MG63 (cell line): ENCODE measurements around the gene RAI1. TPM values are rescaled to one million over a fixed set of nuclear protein-coding genes. Genes with fewer than 3 reads are reported as not detected.

Source experiments
- DNase-seq: peaks from one replicate; pipeline ENCODE4 v3.0.0-alpha.2; 2020
- H3K27me3 ChIP-seq: fragments of 250-450 bp; sonication (Bioruptor Pico); 2 replicates; pipeline ENCODE4 v1.5.1; 2020; ENCODE audit warnings: mild to moderate bottlenecking, moderate library complexity
- H3K36me3 ChIP-seq: fragments of 250-450 bp; sonication (Bioruptor Pico); 2 replicates; pipeline ENCODE4 v1.5.1; 2020; ENCODE audit warnings: mild to moderate bottlenecking, moderate library complexity
- H3K4me3 ChIP-seq: fragments of 250-450 bp; sonication (Bioruptor Pico); 2 replicates; pipeline ENCODE4 v1.5.1; 2020; ENCODE audit warnings: mild to moderate bottlenecking, moderate library complexity
- H3K9me3 ChIP-seq: fragments of 250-450 bp; sonication (Bioruptor Pico); 2 replicates; pipeline ENCODE4 v1.5.1; 2020; ENCODE audit warnings: mild to moderate bottlenecking, moderate library complexity
- total RNA-seq: library from RNA; depleted of rRNA; stranded (reverse); fragments of >200 nt; shearing (Covaris generic); gene quantifications from 2 replicates; pipeline ENCODE4 v1.2.3, GENCODE V29; 2014; ENCODE audit warnings: low replicate concordance

The RAI1 gene
- total RNA-seq, 1 experiment from 2014 or later, result 7.1 TPM

- Histone ChIP-seq H3K27me3 (no peaks in the 10 kb centered on the region), H3K4me3 (no peak overlapping the region), H3K36me3 (peaks cover 7% of the 10 kb centered on the region; the same call in 1 of the 2 replicates), H3K9me3 (no peaks in the 10 kb centered on the region)
- no peak for DNase-seq
Observed at GRCh38 chr17:17726458-17727060, 45.3 kb downstream of the RAI1 start.

- Histone ChIP-seq H3K9me3 (no peaks in the 10 kb centered on the region), H3K36me3 (peaks cover 7% of the 10 kb centered on the region; the same call in 1 of the 2 replicates), H3K27me3 (no peaks in the 10 kb centered on the region), H3K4me3 (no peak overlapping the region)
- DNase-seq, result no peak
Observed at GRCh38 chr17:17727111-17727659, 45.9 kb downstream of the RAI1 start.

- no peaks in the 10 kb centered on the region for H3K9me3 ChIP-seq
- H3K36me3 ChIP-seq, result peaks cover 7% of the 10 kb centered on the region; the same call in 1 of the 2 replicates
- no peak for DNase-seq
- H3K4me3 ChIP-seq, result no peak overlapping the region
- no peaks in the 10 kb centered on the region for H3K27me3 ChIP-seq
Observed at GRCh38 chr17:17728146-17728545, 46.9 kb downstream of the RAI1 start.

- DNase-seq, result no peak
- H3K9me3 ChIP-seq, result no peaks in the 10 kb centered on the region
- H3K27me3 ChIP-seq, result no peaks in the 10 kb centered on the region
- H3K4me3 ChIP-seq, result no peak overlapping the region
- peaks cover 7% of the 10 kb centered on the region; the same call in 1 of the 2 replicates for H3K36me3 ChIP-seq
Observed at GRCh38 chr17:17728550-17729251, 47.4 kb downstream of the RAI1 start.

- no peaks in the 10 kb centered on the region for H3K27me3 ChIP-seq
- H3K36me3 ChIP-seq, result peaks cover 7% of the 10 kb centered on the region; the same call in 1 of the 2 replicates
- H3K9me3 ChIP-seq, result no peaks in the 10 kb centered on the region
- no peak overlapping the region for H3K4me3 ChIP-seq
- DNase-seq, result no peak
Observed at GRCh38 chr17:17729620-17730249, 48.5 kb downstream of the RAI1 start.

DNA sequence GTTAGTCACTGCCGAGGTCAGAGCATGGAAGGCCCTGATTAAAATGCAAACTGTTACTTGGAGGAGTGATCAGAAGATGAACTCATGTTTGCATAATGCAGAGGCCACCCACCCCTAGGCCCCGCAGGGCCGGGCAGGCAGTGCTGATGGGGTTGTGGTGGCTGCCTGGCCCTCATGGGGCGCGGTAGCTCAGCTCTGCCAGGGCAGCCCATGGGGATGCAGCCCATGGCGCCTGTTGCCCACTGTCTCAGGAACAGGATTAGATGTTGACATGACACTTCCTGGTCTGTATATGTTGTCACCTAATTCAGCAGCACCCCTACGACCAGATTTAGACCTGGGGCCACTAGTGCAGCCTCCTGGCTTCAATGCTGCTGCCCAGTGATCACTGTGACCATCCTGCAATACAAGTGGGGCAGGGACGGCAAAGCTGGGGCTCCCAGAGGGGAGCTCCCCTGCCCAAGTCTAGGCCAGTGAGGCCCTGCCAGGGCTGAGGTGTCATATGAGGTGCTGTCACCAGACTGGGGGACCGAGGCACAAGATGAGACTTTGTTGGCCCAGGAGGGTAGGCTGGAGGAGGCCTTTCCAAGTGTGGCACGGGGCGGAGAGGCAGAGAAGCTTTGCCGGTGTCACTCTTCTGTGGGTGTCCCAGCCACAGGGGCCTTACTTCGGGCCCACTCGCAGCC is 49.1 kb downstream of the RAI1 start:
- Histone ChIP-seq H3K9me3 (no peaks in the 10 kb centered on the region), H3K4me3 (no peak overlapping the region), H3K27me3 (no peaks in the 10 kb centered on the region), H3K36me3 (peaks cover 7% of the 10 kb centered on the region; the same call in 1 of the 2 replicates)
- no peak for DNase-seq

- no peaks in the 10 kb centered on the region for H3K9me3 ChIP-seq
- no peak for DNase-seq
- H3K4me3 ChIP-seq, result no peak overlapping the region
- no peaks in the 10 kb centered on the region for H3K27me3 ChIP-seq
- H3K36me3 ChIP-seq, result peaks cover under 1% of the 10 kb centered on the region; the same call in 1 of the 2 replicates
Observed at GRCh38 chr17:17732444-17732843, 51.2 kb downstream of the RAI1 start.

DNA sequence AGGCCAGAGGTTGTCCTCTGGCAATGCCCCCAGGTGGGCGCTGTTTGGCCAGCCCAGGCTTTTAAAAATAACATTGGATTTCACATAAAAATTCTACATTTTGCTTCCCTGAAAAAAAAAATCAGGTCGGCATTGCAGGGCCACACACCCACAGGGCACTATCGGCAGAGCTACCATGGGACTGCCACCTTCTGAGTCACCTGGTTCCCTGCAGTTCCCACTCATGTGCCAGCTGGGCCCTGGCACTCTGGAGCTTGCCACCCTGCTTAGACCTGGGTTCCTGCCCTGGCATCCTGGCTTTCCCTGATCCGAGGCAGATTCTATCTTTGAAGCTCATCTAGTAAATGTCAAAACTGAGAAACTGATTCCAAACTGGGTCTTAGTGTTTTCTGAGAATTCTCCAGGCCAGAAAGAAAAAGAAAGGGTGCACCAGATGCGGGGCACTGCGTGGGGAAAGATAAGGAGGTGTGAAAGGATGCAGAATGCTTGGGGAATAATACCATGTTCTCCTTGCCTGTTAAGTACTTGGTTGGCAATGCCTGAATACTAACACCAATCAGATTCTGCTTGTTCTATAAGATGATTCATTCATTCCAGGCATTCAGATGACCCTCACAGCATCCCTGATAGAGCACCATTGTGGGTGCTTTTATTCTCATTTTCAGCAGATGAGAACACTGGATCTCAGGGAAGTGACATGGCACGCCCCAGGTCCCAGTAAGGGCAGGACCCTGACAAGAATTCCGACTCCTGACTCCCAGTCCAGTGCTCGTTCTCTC is 51.8 kb downstream of the RAI1 start:
- no peak for DNase-seq
- no peaks in the 10 kb centered on the region for H3K9me3 ChIP-seq
- no peaks in the 10 kb centered on the region for H3K36me3 ChIP-seq
- H3K4me3 ChIP-seq, result no peak overlapping the region
- H3K27me3 ChIP-seq, result no peaks in the 10 kb centered on the region

DNA sequence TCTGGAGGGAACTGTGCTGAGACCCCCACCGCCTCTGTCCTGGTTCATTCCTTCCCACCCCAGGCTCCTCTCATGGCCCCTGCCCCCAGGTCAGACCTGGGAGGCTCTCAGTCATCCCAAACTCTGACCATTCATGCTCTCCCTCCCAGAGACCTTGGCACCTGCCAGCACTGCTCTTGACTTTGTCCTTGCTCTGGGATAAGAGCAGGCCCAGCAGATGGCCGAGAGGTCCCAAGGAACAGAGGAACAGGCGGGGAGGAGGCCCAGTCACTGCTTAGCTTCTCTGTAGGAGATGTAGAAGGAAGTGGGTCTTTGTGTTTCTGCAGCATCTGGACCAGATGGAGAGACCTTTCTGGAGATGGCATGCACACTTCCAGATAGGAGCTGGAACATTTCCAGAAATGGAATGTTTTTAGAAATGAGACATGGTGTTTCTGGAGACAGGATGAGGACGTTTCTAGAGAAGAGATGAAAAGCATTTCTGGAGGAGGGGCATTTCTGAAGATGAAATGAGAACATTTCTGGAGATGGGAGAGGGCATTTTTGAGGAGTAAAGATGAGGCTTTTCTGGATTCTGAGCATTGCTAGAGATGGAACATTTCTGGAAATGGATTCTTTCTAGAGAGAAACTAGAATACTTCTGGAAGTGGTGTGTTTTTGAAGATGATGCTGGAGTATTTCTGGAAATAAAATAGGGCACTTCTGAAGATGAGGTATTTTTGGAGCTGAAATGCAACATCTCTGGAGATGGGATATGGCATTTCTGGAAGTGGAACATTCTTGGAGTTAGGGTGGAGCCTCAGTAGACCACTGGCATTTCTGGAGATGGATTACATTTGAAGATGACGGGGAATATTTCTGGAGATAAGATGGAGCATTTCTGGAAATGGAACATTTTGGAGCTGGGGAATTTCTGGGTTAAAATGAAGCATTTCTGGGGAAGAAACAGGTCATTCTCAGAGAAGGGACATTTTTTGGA is 55.2 kb downstream of the RAI1 start:
- no peak overlapping the region for H3K4me3 ChIP-seq
- H3K9me3 ChIP-seq, result no peaks in the 10 kb centered on the region
- DNase-seq, result no peak
- H3K36me3 ChIP-seq, result no peaks in the 10 kb centered on the region
- H3K27me3 ChIP-seq, result no peaks in the 10 kb centered on the region

DNA sequence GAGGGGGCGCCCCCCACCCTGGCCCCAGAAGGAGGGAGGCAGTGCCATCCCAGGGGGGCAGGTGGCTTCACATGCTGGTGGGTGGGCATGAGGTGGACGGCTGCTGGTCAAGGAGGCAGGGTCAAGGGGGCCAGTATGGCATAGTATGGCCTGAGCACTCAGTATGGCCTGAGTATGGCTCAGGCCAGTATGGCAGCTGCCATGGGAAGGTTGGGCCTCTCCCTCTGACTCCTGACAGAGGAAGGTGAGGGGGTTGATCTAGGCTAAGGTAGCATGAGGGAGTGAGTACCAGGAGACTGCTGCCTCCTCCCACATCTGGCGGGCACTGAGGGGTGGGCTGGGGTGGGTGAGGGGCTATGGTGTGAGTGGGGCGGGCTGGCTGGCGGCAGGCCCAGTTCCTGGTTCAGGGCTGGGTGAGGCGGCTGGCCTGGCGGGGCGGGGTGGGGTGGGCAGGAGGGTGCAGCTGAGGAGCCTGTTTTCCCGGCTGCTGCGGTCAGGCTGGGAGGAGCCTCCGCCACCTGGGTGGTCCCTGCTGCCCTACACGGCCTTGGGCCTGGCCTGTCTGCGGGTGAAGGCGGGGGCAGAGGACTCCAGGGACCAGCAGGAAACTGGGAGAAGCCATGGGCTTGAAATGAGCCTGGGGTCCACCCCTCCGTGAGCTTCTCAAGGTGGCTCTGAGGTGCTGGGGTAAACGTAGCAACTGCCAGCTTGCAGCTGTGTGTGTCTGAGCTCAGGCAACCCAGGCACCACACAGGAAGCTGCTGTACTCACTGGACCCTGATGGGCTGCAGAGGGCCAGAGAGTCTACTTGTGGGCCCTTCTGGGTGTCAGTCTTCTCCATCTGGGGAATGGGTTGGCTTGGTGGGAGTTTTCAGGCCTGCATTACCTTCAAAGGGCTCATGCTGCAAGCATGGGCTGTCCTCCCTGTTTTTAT is 57.0 kb downstream of the RAI1 start:
- DNase-seq, result no peak
- H3K36me3 ChIP-seq, result no peaks in the 10 kb centered on the region
- H3K9me3 ChIP-seq, result no peaks in the 10 kb centered on the region
- no peaks in the 10 kb centered on the region for H3K27me3 ChIP-seq
- no peak overlapping the region for H3K4me3 ChIP-seq

- H3K27me3 ChIP-seq, result no peaks in the 10 kb centered on the region
- H3K36me3 ChIP-seq, result no peaks in the 10 kb centered on the region
- no peak for DNase-seq
- H3K9me3 ChIP-seq, result no peaks in the 10 kb centered on the region
- no peak overlapping the region for H3K4me3 ChIP-seq
Observed at GRCh38 chr17:17738901-17739300, 57.6 kb downstream of the RAI1 start.

GRCh38 chr17:17739388-17740066 is 58.3 kb downstream of the RAI1 start:
- no peaks in the 10 kb centered on the region for H3K27me3 ChIP-seq
- DNase-seq, result peak; percentile 67
- no peak overlapping the region for H3K4me3 ChIP-seq
- H3K9me3 ChIP-seq, result no peaks in the 10 kb centered on the region
- H3K36me3 ChIP-seq, result no peaks in the 10 kb centered on the region

DNA sequence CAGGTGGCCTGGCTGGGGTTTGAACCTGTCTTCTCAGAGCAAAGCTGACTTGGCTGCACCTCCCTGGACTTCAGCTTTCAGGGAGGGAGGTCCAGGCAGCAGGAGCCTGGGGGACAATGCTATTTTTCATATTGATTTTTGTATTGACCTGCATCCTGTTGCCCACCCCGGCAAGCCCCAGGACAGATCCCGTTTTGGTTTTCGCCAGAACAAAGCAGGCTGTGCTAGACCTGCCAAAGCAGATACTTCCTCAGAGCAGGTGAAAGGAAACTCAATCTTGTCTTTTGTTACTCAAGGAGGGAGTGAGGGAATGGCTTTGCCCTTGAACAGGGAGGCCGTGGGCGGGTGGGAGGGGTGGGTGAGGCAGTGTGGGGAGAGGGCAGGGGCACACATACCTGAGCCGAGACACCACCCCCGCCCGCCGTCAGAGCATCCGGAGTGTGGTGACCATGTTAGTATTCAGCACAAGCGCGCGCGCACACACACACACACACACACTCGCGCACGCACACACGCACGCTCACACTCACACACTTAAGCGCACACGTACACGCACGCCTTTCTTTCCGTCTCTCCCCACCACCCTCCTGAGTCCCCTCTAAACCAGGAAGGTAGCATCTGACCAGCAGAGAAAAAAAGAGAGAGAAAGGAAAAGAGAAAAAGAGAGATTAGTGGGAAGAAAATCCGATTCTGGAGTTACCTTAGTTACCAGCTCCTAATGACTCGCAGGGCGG is 59.5 kb downstream of the RAI1 start:
- Histone ChIP-seq H3K36me3 (no peaks in the 10 kb centered on the region), H3K27me3 (no peaks in the 10 kb centered on the region), H3K9me3 (no peaks in the 10 kb centered on the region), H3K4me3 (no peak overlapping the region)
- DNase-seq, result no peak
